SIG-M5 (cell line): ENCODE data around the gene NCOA1.

Experiments
- DNase-seq: peaks from one replicate; lab custom pipeline; 2025; lab: John Stamatoyannopoulos, UW

NCOA1 gene

DNA sequence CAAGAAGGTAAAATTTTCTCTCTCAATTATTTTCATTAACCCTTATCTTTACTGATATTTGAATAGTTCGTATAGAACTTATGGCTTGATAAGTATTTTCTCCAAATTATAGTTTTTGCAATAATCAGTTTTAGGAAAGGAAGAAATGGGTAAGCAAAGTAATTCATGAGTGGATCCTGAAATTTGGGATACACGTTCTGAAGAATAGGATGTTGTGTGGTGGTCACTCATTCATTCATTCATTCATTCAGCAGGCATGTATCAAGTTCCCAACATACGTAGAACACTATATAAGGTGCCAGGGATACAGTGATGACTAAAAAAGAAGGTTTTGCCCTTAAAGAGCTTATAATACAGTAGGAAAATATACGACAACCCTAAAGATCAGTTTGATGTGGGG, 206.7 kb downstream of the NCOA1 start:
- DNase-seq = no peak

DNA sequence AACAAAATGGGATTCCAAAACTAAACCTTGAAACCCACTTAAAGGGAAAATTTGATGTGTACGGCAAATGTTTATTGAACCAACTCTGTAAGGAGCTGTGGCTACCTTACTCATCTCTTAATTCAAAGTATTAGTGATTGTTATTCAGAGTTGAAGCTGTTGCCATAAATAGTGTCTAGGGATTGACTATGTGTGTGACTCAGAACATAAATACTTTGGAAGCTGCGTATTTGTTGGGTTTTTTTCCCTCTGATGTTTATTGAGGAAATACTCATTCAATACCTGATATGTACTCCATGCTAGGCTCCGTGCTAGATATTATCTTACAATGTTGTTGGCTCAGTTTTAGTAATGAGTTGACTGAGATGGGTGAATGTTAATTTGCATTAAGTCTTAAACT, 211.7 kb downstream of the NCOA1 start:
- DNase-seq = no peak

DNA sequence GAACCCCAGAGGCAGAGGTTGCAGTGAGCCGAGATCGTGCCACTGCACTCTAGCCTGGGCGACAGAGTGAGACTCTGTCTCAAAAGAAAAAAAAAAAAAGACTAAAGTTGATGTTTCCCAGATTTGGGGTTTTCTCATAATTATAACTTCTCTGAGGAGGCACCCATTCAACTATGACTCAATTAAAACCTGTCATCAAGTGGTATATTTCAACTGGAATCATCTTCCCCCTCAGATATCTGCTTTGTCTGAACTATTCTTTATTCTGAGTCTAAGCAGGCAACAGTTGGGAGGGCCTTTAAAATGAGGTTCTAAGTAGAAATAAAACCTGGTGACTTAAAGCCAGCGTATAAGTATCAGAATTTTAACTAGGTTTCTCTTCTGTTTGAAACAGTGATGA, 213.6 kb downstream of the NCOA1 start:
- DNase-seq = no peak

GRCh38 chr2:24707143-24707542, 216.1 kb downstream of the NCOA1 start:
- DNase-seq = no peak

DNA sequence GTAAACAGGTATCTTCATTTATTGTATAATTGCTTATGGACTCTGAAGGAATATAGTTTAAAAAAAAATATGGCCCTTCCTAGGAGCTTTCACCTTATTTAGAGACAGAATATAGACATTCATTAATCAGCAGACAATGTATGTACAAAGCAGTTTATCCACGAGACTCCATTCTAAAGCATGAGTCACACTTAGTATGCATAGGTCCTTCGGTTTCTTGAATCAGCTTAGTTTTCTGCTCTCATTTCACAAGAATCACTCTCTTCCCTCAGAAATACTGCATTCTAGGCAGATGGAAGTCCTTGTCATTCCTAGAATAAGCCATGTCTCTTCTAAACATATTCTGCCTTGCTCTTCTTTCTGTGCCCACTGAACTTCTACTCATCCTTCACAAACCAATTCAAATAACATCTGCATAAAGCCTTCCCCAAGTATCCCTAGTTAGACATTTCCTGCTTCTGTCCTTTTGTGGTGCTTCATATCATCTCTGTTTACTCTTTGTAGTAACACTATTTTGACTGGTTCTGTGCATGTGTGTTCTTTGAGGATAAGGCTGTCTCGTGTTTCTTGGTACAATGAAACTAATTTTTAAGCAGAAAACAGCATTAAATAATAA, 217.6 kb downstream of the NCOA1 start:
- DNase-seq = no peak

DNA sequence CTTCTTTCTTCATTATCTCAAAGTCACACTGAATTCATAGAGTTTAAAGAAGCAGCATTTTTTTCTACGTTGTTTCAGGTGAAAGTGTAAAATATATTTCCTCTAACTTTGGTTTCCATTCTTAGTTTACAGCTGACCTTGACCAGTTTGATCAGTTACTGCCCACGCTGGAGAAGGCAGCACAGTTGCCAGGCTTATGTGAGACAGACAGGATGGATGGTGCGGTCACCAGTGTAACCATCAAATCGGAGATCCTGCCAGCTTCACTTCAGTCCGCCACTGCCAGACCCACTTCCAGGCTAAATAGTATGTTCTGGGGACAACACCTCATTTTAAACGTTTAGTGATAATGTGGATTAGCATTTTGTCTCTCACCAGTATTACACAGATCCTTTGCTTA, 219.8 kb downstream of the NCOA1 start:
- no peak for DNase-seq

- DNase-seq = no peak
Observed at GRCh38 chr2:24711865-24712264, 220.8 kb downstream of the NCOA1 start.

GRCh38 chr2:24712296-24712695, 221.2 kb downstream of the NCOA1 start:
- DNase-seq = no peak

GRCh38 chr2:24717263-24717951, 226.4 kb downstream of the NCOA1 start:
- DNase-seq = no peak

DNA sequence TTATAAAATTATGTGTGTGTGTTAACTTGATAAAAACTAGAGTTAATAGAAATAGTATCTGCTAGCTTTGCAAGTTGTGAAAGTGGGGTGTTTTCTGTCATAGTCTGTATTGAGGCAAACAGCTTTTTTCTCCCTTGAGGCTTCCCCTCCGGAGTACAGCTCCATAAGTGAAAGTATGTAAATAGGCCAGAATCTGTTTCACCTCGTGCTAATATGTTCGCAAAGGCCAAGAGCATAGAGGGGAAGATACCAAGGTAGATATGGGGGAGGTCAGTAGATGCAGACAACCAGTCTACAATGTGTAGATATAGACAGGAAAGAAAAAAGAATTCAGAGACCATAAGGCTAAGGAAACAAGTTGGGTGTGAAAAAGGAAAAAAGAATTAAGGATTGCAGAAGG, 229.3 kb downstream of the NCOA1 start:
- DNase-seq = no peak

- DNase-seq = no peak
Observed at GRCh38 chr2:24721470-24721869, 230.4 kb downstream of the NCOA1 start.

DNA sequence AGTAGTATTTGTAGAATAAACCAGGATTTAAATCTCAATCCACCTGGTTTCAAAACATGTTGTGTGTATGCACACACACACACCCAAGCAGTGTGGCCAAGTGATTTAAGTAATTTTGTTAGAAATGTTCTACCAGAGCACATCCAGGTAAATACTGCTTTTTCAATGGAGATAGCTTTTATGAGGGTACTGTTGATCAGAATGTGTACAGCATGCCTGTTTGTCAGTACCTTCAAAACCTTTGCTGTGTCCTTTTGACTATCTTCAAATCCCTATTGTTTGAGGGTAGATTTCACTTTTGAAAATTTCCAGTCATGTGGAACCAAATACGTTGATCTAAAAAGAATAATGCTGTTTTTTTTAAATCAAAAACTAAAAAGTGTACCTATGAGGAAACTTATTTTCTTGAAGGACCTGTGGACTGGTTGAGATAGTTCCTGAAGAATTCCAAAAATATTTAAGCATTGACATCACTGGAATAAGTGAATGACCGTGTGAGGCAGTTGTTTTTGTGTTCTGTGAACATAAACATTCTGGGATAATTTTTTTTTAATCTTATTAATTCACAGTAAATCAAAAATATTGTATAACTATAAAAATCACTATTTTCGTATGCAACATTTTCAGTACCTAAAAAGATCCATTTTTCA, 231.2 kb downstream of the NCOA1 start:
- DNase-seq = no peak

DNA sequence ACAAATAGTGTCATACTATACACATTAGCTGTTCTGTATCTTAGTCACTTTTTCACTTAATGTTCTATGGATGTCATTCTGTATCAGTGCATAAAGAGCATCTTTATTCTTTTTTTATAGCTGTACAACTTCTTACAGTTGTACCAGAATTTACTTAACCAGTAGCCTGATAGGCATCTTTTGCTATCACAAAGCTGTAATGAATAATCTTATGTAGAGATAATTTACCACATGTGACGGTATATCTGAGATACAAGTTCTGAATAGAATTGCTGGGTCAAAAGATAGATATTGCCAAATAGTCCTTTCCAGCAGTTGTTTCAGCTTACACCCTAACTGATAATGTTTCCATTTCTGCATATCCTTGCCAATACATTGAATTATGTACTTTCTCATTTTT, 232.1 kb downstream of the NCOA1 start:
- DNase-seq = no peak

DNA sequence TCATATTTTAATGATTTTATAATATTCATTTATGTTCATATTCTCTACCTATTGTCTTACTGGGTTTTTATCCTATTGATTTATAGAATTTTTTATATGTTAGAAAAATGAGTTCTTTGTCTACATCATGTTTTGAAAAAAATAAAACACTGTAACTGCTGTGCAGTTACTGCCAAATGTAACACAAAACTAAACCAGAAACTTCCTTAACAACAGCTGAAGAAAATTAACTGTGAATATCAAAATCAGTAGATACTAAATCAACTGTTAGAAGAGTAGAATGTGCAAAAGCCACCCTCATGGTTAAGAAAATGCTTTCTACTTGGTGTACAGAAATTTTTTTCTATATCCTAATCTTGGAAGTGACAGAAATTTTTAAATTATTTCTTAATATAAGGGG, 232.6 kb downstream of the NCOA1 start:
- no peak for DNase-seq

GRCh38 chr2:24724111-24724775, 233.2 kb downstream of the NCOA1 start:
- no peak for DNase-seq

DNA sequence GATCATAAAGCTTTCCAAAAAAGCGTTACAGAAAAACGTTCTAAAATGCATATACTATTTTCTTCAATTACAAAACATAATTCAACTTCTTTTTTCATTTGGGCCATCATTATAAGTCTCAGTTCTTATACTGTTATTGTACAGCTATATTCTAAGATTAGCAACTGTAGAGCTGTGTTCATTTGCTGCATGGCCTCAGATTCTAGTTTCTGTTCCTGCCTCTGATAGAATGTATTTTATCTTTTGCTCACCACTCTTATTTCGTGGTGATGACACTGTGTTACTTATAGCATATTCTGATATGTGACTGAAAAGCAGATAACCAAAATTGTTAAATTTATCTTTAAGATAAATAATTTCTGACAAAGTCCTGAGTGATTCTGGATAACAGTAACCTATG, 234.9 kb downstream of the NCOA1 start:
- no peak for DNase-seq

DNA sequence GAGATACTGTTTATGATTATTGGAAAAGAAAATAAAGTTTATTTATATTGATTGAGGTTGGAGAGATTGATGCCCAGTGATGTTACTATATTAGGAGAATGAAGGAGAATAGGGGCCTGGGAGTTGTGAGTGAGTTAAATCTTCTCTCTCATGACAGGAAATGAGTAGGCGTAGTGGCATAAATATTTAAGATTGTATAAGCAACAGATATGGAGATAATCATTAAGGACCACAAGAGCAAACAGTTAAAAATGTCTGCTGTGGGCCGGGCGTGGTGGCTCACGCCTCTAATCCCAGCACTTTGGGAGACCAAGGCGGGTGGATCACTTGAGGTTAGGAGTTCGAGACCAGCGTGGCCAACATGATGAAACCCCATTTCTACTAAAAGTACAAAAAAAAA, 239.4 kb downstream of the NCOA1 start:
- DNase-seq = no peak

- DNase-seq = no peak
Observed at GRCh38 chr2:24731040-24731439, 240.0 kb downstream of the NCOA1 start.

DNA sequence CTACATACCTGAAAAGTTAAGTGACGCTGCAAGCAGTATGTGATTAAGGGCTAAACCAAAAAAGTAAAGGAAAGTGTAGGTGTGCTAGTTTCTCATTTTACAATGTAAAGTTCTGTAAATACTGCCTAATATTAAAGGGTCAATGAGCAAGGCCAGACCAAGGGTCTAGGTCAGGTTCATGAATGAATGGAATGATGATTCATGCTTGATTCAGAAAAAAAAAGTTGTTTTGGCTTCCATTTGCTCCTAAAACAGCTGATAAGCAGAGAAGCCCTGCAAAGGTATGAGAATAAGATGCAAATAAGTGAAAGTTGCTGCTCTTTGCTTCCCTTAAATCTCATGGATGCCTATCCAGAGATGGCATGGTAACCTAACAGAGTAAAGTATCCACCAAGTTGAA, 240.9 kb downstream of the NCOA1 start:
- DNase-seq = no peak

DNA sequence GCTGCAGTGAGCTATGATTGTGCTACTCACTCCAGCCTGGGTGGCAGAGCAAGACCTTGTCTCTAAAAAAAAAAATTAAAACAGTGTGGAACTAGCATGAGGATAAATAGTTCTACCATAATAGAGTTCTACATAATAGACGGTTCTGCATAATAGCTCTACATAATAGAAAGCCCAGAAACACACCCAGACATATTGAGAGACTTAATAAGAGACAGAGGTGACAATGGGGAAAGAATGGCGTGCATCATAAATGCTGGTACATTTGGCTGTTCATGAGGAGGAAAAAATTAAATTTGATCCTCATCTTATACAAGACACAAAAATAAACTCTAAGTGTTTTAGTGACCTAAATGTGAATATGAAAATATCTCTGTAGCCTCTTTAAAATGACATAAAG, 243.7 kb downstream of the NCOA1 start:
- no peak for DNase-seq

- no peak for DNase-seq
Observed at GRCh38 chr2:24739354-24740025, 248.4 kb downstream of the NCOA1 start.

GRCh38 chr2:24740142-24740541, 249.1 kb downstream of the NCOA1 start:
- DNase-seq = no peak

- no peak for DNase-seq
Observed at GRCh38 chr2:24742730-24743129, 251.7 kb downstream of the NCOA1 start.
